ENCODE data around the gene APOF.
A peak's percentile ranks its signal among the peaks of the same experiment; 100 is the strongest.
"Not testable (repeated sequence)": the region's sequence is repeated elsewhere in the genome, so short reads cannot be mapped to it uniquely, and the experiment has no call there.

Gene APOF

DNA sequence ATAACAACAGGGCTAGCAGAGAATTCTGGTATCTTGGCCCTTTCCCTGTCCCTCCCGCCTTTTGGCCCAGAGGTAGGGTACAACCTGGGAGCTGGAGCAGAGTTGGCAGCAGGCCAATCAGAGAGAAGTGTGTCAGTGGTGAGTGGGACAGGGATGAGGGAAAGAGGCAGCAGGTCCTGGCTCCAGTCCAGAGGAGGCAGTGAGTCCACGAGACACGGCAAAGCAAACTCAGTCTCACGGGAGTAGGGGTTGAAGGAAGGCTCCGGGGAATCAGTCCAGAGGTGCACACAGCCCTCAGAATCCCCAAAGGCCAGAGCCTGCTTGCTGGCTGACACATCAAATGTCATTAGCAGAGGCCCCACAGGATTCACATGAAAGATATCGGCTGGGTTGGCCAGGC lies 36.1 kb downstream of the APOF start:
- DNase-seq, result no peak

DNA sequence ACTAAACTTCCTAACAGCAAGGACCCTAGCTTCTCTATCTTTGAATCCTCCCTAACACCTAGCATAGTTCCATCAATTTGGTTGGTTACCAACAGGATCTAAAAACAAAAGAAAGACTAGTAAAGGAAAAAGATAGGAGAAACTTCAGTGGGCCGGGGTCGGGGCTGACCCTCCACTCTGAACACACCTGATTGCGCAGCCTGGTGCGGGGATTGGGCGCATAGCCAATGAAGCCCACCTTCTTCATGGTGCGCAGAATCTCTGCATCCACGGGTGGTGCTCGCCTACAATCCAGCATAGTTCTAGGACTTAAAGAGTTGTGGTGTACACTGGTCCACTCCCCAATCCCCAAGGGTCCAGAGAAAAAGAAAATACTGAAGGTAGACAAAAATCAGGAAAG lies 36.5 kb downstream of the APOF start:
- DNase-seq, result no peak

DNA sequence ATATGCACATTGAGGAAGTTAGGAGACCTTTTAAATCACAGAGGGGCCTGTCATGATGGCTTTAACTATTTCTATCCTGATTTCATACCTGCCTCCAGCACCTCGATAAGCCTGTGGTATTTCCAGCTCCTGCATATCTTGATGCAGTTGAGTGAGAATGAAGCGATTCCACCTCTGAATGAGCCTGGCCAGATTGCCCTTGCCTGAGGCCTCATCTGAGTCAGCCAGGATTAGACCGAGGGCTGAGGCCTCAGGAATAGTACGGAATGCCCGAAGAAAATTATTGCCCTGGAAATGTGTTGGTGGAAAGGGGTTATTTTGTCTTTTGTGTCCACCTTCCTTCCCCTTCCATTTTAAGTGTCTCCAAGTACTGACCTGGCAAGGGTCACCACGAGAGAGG lies 38.5 kb downstream of the APOF start:
- no peak for DNase-seq

DNA sequence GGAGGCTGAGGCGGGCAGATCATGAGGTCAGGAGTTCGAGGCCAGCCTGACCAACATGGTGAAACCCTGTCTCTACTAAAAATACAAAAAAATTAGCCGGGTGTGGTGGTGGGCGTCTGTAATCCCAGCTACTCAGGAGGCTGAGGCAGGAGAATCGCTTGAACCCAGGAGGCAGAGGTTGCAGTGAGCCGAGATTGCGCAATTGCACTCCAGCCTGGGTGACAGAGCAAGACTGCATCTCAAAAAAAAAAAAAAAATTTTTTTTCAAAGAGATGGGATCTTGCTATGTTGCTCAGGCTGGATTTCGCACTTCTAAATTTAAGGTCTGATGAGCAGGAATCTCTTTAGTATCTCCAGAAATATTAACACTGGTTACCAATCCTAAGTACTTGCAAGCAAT lies 41.0 kb downstream of the APOF start:
- DNase-seq, result not testable (repeated sequence)

DNA sequence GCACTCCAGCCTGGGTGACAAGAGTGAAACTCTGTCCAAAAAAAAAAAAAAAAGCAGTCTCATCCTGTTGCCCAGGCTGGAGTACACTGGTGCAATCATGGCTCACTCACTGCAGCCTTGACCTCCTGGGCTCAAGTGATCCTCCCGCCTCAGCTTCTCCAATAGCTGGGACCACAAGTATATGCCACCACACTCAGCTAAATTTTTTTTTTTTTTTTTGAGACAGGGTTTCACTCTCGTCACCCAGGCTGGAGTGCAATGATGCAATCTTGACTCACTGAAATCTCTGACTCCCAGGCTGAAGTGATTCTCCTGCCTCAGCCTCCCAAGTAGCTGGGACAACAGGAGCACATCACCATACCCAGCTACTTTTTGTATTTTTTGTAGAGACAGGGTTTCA lies 41.6 kb downstream of the APOF start:
- DNase-seq, result no peak

DNA sequence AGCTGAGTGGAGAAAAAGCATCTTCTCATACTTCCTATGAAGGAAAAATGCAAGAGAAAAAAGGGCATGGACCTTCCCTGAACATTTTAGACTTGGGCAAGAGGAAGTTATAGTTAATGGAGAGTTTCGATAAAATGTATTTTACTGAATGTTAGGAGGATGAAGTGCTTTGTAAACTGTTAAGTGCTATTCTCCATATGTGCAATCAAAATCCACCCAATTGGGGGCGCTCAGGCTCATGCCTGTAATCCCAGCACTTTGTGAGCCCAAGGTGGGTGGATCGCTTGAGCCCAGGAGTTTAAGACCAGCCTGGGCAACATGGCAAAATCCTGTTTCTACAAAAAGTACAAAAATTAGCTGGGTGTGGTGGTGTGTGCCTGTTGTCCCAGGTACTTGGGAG lies 45.0 kb downstream of the APOF start:
- no peak for DNase-seq

DNA sequence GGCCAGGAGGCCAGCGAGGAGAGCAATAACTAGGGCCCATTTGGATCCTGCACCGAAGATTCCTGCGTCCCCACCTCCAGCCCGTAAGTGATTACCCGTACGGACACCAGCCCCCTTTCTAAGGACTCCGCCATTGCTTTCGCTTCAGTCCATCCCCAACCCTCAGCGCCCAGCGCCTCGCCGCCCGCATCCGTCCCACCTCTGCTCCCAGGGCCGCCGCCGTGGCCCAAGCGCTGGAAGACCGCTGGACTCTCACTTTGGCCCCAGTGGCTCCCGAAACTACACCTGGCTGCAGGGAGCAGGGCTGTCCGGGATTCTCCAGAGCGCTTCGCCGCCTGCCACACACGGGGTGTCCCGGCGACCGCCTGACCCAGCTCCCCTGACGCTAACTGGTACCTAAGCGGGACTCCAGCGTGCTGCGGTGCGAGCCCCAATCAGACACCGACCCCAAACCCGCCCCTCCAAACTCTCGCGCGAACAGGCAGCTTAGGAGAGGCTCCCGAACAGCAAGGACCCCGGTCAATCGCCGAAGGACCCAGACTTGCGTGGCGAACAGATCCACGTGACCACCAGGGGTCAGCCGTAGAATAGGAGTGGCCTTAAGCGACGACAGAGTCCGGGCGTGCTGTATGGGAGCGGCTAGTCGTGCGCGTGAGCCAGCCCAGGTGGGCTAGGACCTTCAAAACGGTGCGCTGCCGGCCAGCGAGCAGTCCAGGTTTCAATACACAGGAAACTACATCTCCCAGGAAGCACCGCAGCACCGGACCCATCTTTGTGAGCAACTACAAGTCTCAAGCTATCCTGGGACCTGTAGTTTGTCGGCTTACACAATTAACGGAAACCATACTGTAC lies 46.8 kb downstream of the APOF start, which contains the start of gene CNPY2:
Gene CNPY2, minus strand, starts transcription at position 367 of the 852 bp plus-strand sequence. CDS start 771 bp downstream, outside the sequence.
- peak; percentile 96 for DNase-seq

DNA sequence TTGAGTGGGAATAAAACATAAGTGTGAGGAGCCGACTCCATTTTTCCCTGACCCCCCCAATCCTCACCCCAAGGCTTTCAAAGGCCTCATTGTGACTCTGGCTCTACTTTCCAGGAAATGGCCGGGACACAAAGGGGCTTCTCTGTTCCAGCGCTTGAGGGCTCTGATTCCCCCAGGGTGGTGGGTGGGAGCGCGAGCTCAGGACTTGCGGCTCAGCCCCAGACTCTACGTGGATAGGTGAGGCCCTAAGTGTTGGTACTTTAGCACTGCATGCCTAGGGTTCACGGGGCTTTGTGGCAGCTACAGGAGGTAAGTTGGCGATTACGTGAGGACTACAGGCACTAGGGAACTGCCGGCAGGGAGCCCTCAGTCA lies 47.4 kb downstream of the APOF start:
- peak; percentile 25 for DNase-seq

DNA sequence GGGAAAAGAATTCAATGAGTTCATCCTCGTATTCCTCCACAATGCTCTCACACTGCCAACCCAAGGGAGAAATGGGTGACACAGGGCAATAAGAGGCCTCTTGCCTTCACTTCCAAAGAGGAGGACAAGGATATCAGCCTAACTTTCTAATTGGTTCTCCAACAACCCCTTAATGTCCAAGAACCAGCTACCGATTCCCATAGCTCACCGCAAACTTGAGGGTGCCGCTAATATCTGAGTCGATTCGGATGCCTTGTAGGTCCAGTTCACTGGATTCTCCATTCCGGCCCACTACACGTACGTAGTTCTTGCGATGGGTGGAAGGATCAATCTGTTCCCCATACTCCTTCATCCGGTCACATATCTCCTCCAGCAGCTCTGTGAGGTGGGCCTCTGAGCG lies 51.7 kb downstream of the APOF start:
- no peak for DNase-seq
